DMS53 (cell line): Measurements from ENCODE around the gene CEP85L.

Experiments
- DNase-seq: peaks from one replicate; lab custom pipeline; 2025; lab: John Stamatoyannopoulos, UW

Gene CEP85L

GRCh38 chr6:118660218-118660569 is 8.8 kb upstream of the CEP85L start:
- peak; percentile 48 for DNase-seq

- no peak for DNase-seq
Measured at GRCh38 chr6:118659513-118660217, 8.3 kb upstream of the CEP85L start.

- no peak for DNase-seq
Measured at GRCh38 chr6:118656847-118657451, 5.6 kb upstream of the CEP85L start.

GRCh38 chr6:118652051-118652615 is 742 bp upstream of the CEP85L start:
- DNase-seq = peak; percentile 18

GRCh38 chr6:118650582-118651281 is 659 bp downstream of the CEP85L start:
- peak; percentile 69 for DNase-seq

GRCh38 chr6:118649918-118650581 is 1.3 kb downstream of the CEP85L start:
- peak; percentile 16 for DNase-seq

- DNase-seq = no peak
Measured at GRCh38 chr6:118648866-118649554, 2.4 kb downstream of the CEP85L start.

- DNase-seq = no peak
Measured at GRCh38 chr6:118646977-118647376, 4.4 kb downstream of the CEP85L start.

GRCh38 chr6:118645395-118645794 is 6.0 kb downstream of the CEP85L start:
- no peak for DNase-seq

- no peak for DNase-seq
Measured at GRCh38 chr6:118644007-118644406, 7.4 kb downstream of the CEP85L start.

- no peak for DNase-seq
Measured at GRCh38 chr6:118641042-118641441, 10.3 kb downstream of the CEP85L start.

GRCh38 chr6:118639054-118639964 is 12.1 kb downstream of the CEP85L start:
- no peak for DNase-seq

- DNase-seq = no peak
Measured at GRCh38 chr6:118638288-118638687, 13.1 kb downstream of the CEP85L start.

- DNase-seq = no peak
Measured at GRCh38 chr6:118635909-118636735, 15.3 kb downstream of the CEP85L start.

- DNase-seq = no peak
Measured at GRCh38 chr6:118632359-118632758, 19.0 kb downstream of the CEP85L start.

GRCh38 chr6:118630923-118631322 is 20.5 kb downstream of the CEP85L start:
- no peak for DNase-seq

GRCh38 chr6:118630067-118630466 is 21.3 kb downstream of the CEP85L start:
- DNase-seq = no peak

- no peak for DNase-seq
Measured at GRCh38 chr6:118627724-118628123, 23.7 kb downstream of the CEP85L start.

- no peak for DNase-seq
Measured at GRCh38 chr6:118625833-118626232, 25.6 kb downstream of the CEP85L start.
